ENCODE data around the gene LCORL.

Gene LCORL

GRCh38 chr4:17823871-17824669, 197.5 kb downstream of the LCORL start:
- DNase-seq = no peak

GRCh38 chr4:17817027-17817426, 204.5 kb downstream of the LCORL start:
- no peak for DNase-seq

- no peak for DNase-seq
Measured at GRCh38 chr4:17816142-17816541, 205.4 kb downstream of the LCORL start.

- DNase-seq = no peak
Measured at GRCh38 chr4:17814140-17814539, 207.4 kb downstream of the LCORL start.

- no peak for DNase-seq
Measured at GRCh38 chr4:17812801-17813200, 208.8 kb downstream of the LCORL start.

GRCh38 chr4:17812125-17812524, 209.4 kb downstream of the LCORL start:
- DNase-seq = no peak

- DNase-seq = peak; percentile 42 to 52
Measured at GRCh38 chr4:17811078-17811603, 210.4 kb downstream of the LCORL start.

GRCh38 chr4:17810260-17811077, 211.1 kb downstream of the LCORL start, which contains the start of the genes DCAF16 and NCAPG:
TSS of gene DCAF16 (minus strand) at chr4:17810757. CDS start at chr4:17804141, 6,616 bp downstream.
TSS of gene NCAPG (plus strand) at chr4:17810979. CDS start at chr4:17811078, 99 bp downstream.
- DNase-seq = peak; percentile 99 to 100

- DNase-seq = no peak
Measured at GRCh38 chr4:17809667-17810066, 211.9 kb downstream of the LCORL start.

GRCh38 chr4:17807446-17807845, 214.1 kb downstream of the LCORL start:
- no peak for DNase-seq

GRCh38 chr4:17805580-17806155, 215.9 kb downstream of the LCORL start:
- no peak for DNase-seq

GRCh38 chr4:17797808-17798207, 223.7 kb downstream of the LCORL start:
- no peak for DNase-seq

- DNase-seq = no peak
Measured at GRCh38 chr4:17794730-17795129, 226.8 kb downstream of the LCORL start.
